ENCODE results near the gene CES3.

DNA sequence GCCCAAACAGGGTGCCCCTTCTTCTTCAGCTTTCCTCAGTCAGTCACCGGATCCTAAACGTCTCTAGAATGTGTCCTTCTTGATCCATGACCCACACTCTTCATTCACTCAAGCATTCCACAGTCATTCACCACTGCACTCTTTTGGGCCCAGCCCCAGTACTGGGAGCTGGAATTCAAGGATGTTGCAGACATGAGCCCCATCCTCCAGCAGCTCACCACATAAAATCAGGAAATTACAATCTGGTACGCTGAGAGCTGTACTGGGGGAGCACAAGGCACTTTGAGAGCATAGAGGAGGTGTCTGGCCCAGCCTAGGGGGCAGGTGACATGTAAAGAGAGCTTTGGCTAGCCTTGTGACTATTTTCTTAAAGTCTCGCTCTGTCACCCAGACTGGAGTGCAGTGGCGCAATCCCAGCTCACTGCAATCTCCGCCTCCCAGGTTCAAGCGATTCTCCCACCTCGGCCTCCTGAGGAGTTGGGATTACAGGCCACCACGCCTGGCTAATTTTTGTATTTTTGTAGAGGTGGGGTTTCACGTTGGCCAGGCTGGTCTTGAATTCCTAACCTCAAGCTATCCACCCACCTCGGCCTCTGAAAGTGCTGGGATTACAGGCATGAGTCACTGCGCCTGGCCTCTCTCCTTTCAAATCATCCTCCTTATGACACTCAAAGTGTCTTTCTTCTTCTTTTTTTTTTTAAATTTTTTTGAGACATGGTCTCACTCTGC, 46.0 kb downstream of the CES3 start:
- TF ChIP-seq, protein P1, sequence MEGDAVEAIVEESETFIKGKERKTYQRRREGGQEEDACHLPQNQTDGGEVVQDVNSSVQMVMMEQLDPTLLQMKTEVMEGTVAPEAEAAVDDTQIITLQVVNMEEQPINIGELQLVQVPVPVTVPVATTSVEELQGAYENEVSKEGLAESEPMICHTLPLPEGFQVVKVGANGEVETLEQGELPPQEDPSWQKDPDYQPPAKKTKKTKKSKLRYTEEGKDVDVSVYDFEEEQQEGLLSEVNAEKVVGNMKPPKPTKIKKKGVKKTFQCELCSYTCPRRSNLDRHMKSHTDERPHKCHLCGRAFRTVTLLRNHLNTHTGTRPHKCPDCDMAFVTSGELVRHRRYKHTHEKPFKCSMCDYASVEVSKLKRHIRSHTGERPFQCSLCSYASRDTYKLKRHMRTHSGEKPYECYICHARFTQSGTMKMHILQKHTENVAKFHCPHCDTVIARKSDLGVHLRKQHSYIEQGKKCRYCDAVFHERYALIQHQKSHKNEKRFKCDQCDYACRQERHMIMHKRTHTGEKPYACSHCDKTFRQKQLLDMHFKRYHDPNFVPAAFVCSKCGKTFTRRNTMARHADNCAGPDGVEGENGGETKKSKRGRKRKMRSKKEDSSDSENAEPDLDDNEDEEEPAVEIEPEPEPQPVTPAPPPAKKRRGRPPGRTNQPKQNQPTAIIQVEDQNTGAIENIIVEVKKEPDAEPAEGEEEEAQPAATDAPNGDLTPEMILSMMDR (IDR thresholded peaks at IDR 0.05; ENCODE audit: low read depth, low read length, missing input control), result no peak
- no peak for TF ChIP-seq RAD21 (IDR thresholded peaks at IDR 0.05)
- TF ChIP-seq, protein P2, sequence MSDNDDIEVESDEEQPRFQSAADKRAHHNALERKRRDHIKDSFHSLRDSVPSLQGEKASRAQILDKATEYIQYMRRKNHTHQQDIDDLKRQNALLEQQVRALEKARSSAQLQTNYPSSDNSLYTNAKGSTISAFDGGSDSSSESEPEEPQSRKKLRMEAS (IDR thresholded peaks at IDR 0.05), result no peak
- no peak for TF ChIP-seq JUND (IDR thresholded peaks at IDR 0.05)
- no peak for TF ChIP-seq EGR1 (IDR thresholded peaks at IDR 0.05; ENCODE audit: low read depth in 2 of 2)
- TF ChIP-seq, protein P3, sequence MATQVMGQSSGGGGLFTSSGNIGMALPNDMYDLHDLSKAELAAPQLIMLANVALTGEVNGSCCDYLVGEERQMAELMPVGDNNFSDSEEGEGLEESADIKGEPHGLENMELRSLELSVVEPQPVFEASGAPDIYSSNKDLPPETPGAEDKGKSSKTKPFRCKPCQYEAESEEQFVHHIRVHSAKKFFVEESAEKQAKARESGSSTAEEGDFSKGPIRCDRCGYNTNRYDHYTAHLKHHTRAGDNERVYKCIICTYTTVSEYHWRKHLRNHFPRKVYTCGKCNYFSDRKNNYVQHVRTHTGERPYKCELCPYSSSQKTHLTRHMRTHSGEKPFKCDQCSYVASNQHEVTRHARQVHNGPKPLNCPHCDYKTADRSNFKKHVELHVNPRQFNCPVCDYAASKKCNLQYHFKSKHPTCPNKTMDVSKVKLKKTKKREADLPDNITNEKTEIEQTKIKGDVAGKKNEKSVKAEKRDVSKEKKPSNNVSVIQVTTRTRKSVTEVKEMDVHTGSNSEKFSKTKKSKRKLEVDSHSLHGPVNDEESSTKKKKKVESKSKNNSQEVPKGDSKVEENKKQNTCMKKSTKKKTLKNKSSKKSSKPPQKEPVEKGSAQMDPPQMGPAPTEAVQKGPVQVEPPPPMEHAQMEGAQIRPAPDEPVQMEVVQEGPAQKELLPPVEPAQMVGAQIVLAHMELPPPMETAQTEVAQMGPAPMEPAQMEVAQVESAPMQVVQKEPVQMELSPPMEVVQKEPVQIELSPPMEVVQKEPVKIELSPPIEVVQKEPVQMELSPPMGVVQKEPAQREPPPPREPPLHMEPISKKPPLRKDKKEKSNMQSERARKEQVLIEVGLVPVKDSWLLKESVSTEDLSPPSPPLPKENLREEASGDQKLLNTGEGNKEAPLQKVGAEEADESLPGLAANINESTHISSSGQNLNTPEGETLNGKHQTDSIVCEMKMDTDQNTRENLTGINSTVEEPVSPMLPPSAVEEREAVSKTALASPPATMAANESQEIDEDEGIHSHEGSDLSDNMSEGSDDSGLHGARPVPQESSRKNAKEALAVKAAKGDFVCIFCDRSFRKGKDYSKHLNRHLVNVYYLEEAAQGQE (IDR thresholded peaks at IDR 0.05), result no peak
- TF ChIP-seq, protein P4, sequence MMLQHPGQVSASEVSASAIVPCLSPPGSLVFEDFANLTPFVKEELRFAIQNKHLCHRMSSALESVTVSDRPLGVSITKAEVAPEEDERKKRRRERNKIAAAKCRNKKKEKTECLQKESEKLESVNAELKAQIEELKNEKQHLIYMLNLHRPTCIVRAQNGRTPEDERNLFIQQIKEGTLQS (IDR thresholded peaks at IDR 0.05), result no peak
- TF ChIP-seq, protein P5, sequence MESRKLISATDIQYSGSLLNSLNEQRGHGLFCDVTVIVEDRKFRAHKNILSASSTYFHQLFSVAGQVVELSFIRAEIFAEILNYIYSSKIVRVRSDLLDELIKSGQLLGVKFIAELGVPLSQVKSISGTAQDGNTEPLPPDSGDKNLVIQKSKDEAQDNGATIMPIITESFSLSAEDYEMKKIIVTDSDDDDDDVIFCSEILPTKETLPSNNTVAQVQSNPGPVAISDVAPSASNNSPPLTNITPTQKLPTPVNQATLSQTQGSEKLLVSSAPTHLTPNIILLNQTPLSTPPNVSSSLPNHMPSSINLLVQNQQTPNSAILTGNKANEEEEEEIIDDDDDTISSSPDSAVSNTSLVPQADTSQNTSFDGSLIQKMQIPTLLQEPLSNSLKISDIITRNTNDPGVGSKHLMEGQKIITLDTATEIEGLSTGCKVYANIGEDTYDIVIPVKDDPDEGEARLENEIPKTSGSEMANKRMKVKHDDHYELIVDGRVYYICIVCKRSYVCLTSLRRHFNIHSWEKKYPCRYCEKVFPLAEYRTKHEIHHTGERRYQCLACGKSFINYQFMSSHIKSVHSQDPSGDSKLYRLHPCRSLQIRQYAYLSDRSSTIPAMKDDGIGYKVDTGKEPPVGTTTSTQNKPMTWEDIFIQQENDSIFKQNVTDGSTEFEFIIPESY (IDR thresholded peaks at IDR 0.05), result no peak
- TF ChIP-seq TAF1 (conservative IDR thresholded peaks at IDR 0.05), result no peak
- TF ChIP-seq GABPA (IDR thresholded peaks at IDR 0.05 in 1 of 2, conservative IDR thresholded peaks at IDR 0.05 in 1 of 2), result no peak
